GM12878 (cell line): Measurements from ENCODE around the gene TNIP3. TPM values are rescaled to one million over a fixed set of nuclear protein-coding genes. Genes with fewer than 3 reads are reported as not detected.

Source experiments
- ATAC-seq: fragments of 200-7000 bp; cut with Tn5 transposase; 3 replicates; pipeline ENCODE4 v1.9.1; 2020; ENCODE audit warnings: mild to moderate bottlenecking, moderate library complexity
- BruUV-seq: library from RNA; stranded (reverse); fragments of 400-500 nt; replicated peaks from 2 replicates; lab custom pipeline; 2021; lab: Mats Ljungman, UMichigan
- CTCF ChIA-PET: fragments of 300-600 bp; sonication (Branson Sonifier 250); formaldehyde crosslinking; extraction: SDS; loops from one replicate; lab custom pipeline; 2021; ENCODE audit warnings: inconsistent platforms; lab: Yijun Ruan, JAX
- POLR2A ChIA-PET: fragments of 350-600 bp; formaldehyde crosslinking; extraction: SDS; loops from one replicate; lab custom pipeline; 2021; ENCODE audit warnings: inconsistent platforms; lab: Charles Lee
- RAD21 ChIA-PET: fragments of 300-600 bp; sonication (Branson Sonifier 250); formaldehyde crosslinking; loops from one replicate; lab custom pipeline; 2023; ENCODE audit warnings: antibody characterized with exemption; ENCODE audit not compliant: unreplicated experiment; lab: Charles Lee
- SMC1A ChIA-PET: fragments of 300-600 bp; sonication (Branson Sonifier 250); formaldehyde crosslinking; loops from one replicate; lab custom pipeline; 2023; ENCODE audit not compliant: unreplicated experiment, uncharacterized antibody; lab: Charles Lee
- DNase-seq: peaks from one replicate; pipeline ENCODE4 v3.0.0-alpha.2; 2011; ENCODE audit warnings: low read depth, low spot score
- FAIRE-seq: peaks from 3 replicates; lab custom pipeline; 2011; peaks lifted over from hg19 to GRCh38; lab: Jason Lieb, UNC
- H2AFZ ChIP-seq: 2 replicates; pipeline ENCODE4 v1.6.0; 2011; ENCODE audit warnings: low read depth, low read length, control low read depth; ENCODE audit not compliant: control insufficient read depth
- H3K27ac ChIP-seq: 2 replicates; pipeline ENCODE4 v1.5.1; 2011; ENCODE audit warnings: control low read depth; ENCODE audit not compliant: control insufficient read depth, insufficient read depth
- H3K27me3 ChIP-seq, 2 experiments: replicated peaks in 1 of 2; 2 replicates each; pipeline versions ENCODE4 v1.6.0 to v1.6.1; 2011; ENCODE audit warnings: low read length in 1 of 2; ENCODE audit not compliant: control insufficient read depth in 2 of 2, insufficient read depth in 2 of 2
- H3K36me3 ChIP-seq, 2 experiments: 2 replicates each; pipeline ENCODE4 v1.5.1; 2011; ENCODE audit warnings: low read length in 1 of 2; ENCODE audit not compliant: control insufficient read depth in 2 of 2, insufficient read depth in 2 of 2
- H3K4me1 ChIP-seq: 2 replicates; pipeline ENCODE4 v1.6.1; 2011; ENCODE audit warnings: mild to moderate bottlenecking, low read length, moderate library complexity, mixed read lengths; ENCODE audit not compliant: control insufficient read depth, insufficient read depth
- H3K4me2 ChIP-seq: 2 replicates; pipeline ENCODE4 v1.6.0; 2011; ENCODE audit warnings: control low read depth; ENCODE audit not compliant: control insufficient read depth, insufficient read depth
- H3K4me3 ChIP-seq: fragments of 200-600 bp; sonication (generic); 2 replicates; pipeline ENCODE4 v1.5.1; 2016
- H3K79me2 ChIP-seq: 2 replicates; pipeline ENCODE4 v1.6.0; 2011; ENCODE audit warnings: low read length; ENCODE audit not compliant: control insufficient read depth, insufficient read depth
- H3K9ac ChIP-seq: 2 replicates; pipeline ENCODE4 v1.8.0; 2011; ENCODE audit warnings: low read length, control low read depth, mixed read lengths; ENCODE audit not compliant: control insufficient read depth, insufficient read depth
- H3K9me3 ChIP-seq: replicated peaks from 3 replicates; pipeline ENCODE4 v1.5.1; 2011; ENCODE audit warnings: mild to moderate bottlenecking, low read length; ENCODE audit not compliant: control insufficient read depth, insufficient read depth
- H4K20me1 ChIP-seq: 2 replicates; pipeline ENCODE4 v1.6.0; 2011; ENCODE audit not compliant: control insufficient read depth, insufficient read depth
- CREB1 ChIP-seq: IDR thresholded peaks from 2 replicates; pipeline ENCODE4 v1.6.1; 2012; ENCODE audit warnings: low read depth, mild to moderate bottlenecking, inconsistent platforms
- E2F4 ChIP-seq: IDR thresholded peaks from 2 replicates; pipeline ENCODE4 v1.6.1; 2012; ENCODE audit warnings: low read depth, low read length, improper control_type of control experiment
- HDAC2 ChIP-seq: fragments of 200-600 bp; sonication (generic); IDR thresholded peaks from 2 replicates; pipeline ENCODE4 v1.6.1; 2017
- NR2C2 ChIP-seq: IDR thresholded peaks from 2 replicates; pipeline ENCODE4 v1.6.1; 2011; ENCODE audit warnings: borderline replicate concordance, low read depth; ENCODE audit not compliant: control insufficient read depth, insufficient read length
- PBX3 ChIP-seq: IDR thresholded peaks from 2 replicates; pipeline ENCODE4 v1.6.1; 2011; ENCODE audit warnings: mild to moderate bottlenecking, low read depth, low read length, moderate library complexity; ENCODE audit not compliant: insufficient replicate concordance
- RBBP5 ChIP-seq: fragments of 200-600 bp; sonication (generic); conservative IDR thresholded peaks from 2 replicates; pipeline ENCODE4 v1.6.1; 2016
- RCOR1 ChIP-seq: conservative IDR thresholded peaks from 2 replicates; pipeline ENCODE4 v1.6.1; 2012; ENCODE audit warnings: low read depth, low read length, improper control_type of control experiment
- SUPT20H ChIP-seq: IDR thresholded peaks from 2 replicates; pipeline ENCODE4 v1.6.1; 2011; ENCODE audit warnings: low read depth, mild to moderate bottlenecking, low read length, moderate library complexity, borderline replicate concordance; ENCODE audit not compliant: control insufficient read depth
- TCF12 ChIP-seq: IDR thresholded peaks from 2 replicates; pipeline ENCODE4 v1.6.1; 2011; ENCODE audit warnings: low read depth, mild to moderate bottlenecking, low read length
- WGBS: methylation state at CpG from one replicate; pipeline ENCODE4 v1.1.6; 2016; ENCODE audit warnings: low lambda C conversion rate; ENCODE audit not compliant: insufficient replicate concordance, insufficient coverage; ENCODE audit errors: missing lambda C conversion rate; 5-methylcytosine and 5-hydroxymethylcytosine counted together
- in situ Hi-C: fragments of 300-500 bp; cut with MboI; formaldehyde crosslinking; loops from 9 replicates; pipeline ENCODE4 v1.14.3; 2018; ENCODE audit warnings: mixed read lengths
- intact Hi-C: fragments of 100-400 bp; cut with micrococcal nuclease; formaldehyde crosslinking; loops from one replicate; pipeline ENCODE4 v1.14.2; 2022; ENCODE audit not compliant: unreplicated experiment
- polyA plus RNA-seq, 11 experiments: library from polyadenylated mRNA; depleted of rRNA in 4 of 11; unstranded in 6 of 11; stranded (reverse) in 5 of 11; fragments of >200 nt; fragmentation: Nextera tagmentation in 4 of 11; fragmentation: Illumina TruSeq in 1 of 11; extraction: Ambion mirVana in 4 of 11; extraction: Trizol in 1 of 11; gene quantifications; 1 replicate in 1 of 11; 2 replicates in 10 of 11; pipeline versions ENCODE4 v1.2.1 to v1.2.3, GENCODE V29; 2011 to 2016; ENCODE audit warnings: inconsistent platforms in 2 of 11, missing spikeins in 2 of 11, low read depth in 1 of 11
- total RNA-seq, 4 experiments: library from RNA; depleted of rRNA in 3 of 4; stranded (reverse); fragments of >200 nt in 3 of 4; fragmentation: Illumina TruSeq in 1 of 4; extraction: Trizol in 1 of 4; gene quantifications; 2 replicates each; pipeline versions ENCODE4 v1.2.1 to v1.2.3, GENCODE V29; 2013 to 2021
- TF ChIP-seq, protein P1 (sequence below): fragments of 450-650 bp; IDR thresholded peaks from 2 replicates; pipeline ENCODE4 v1.6.1; 2018; ENCODE audit warnings: borderline replicate concordance, mild to moderate bottlenecking; ENCODE audit not compliant: partially characterized antibody
- TF ChIP-seq, protein P2 (sequence below): IDR thresholded peaks from 2 replicates; pipeline ENCODE4 v1.6.1; 2011; ENCODE audit warnings: borderline replicate concordance, low read depth, mild to moderate bottlenecking, moderate library complexity, mixed read lengths, low read length; ENCODE audit not compliant: insufficient read depth; ENCODE audit errors: extremely low read length

The TNIP3 gene
- total and polyA plus RNA-seq, 10 of the 15 experiments (the other 5 are each of a cell fraction or from before 2014, with no cell fraction given) = 0.21 to 1.4 (median 0.67) TPM

GRCh38 chr4:121130326-121130660 lies 33.8 kb downstream of the TNIP3 start:
- Histone ChIP-seq H3K9me3 (no peaks in the 10 kb centered on the region), H3K4me3 (no peak overlapping the region), H3K4me1 (no peaks in the 10 kb centered on the region), H3K4me2 (no peak overlapping the region), H3K79me2 (no peaks in the 10 kb centered on the region), H3K27ac (no peak overlapping the region), H2AFZ (no peak overlapping the region), H3K9ac (no peak overlapping the region), H4K20me1 (no peaks in the 10 kb centered on the region), H3K27me3 (no peaks in the 10 kb centered on the region), H3K36me3 (no peaks in the 10 kb centered on the region)
- TF ChIP-seq RBBP5 = no peak
- TF ChIP-seq E2F4 = no peak
- TF ChIP-seq, protein P1, sequence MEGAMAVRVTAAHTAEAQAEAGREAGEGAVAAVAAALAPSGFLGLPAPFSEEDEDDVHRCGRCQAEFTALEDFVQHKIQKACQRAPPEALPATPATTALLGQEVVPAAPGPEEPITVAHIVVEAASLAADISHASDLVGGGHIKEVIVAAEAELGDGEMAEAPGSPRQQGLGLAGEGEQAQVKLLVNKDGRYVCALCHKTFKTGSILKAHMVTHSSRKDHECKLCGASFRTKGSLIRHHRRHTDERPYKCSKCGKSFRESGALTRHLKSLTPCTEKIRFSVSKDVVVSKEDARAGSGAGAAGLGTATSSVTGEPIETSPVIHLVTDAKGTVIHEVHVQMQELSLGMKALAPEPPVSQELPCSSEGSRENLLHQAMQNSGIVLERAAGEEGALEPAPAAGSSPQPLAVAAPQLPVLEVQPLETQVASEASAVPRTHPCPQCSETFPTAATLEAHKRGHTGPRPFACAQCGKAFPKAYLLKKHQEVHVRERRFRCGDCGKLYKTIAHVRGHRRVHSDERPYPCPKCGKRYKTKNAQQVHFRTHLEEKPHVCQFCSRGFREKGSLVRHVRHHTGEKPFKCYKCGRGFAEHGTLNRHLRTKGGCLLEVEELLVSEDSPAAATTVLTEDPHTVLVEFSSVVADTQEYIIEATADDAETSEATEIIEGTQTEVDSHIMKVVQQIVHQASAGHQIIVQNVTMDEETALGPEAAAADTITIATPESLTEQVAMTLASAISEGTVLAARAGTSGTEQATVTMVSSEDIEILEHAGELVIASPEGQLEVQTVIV = no peak
- TF ChIP-seq HDAC2 = no peak
- TF ChIP-seq, protein P2, sequence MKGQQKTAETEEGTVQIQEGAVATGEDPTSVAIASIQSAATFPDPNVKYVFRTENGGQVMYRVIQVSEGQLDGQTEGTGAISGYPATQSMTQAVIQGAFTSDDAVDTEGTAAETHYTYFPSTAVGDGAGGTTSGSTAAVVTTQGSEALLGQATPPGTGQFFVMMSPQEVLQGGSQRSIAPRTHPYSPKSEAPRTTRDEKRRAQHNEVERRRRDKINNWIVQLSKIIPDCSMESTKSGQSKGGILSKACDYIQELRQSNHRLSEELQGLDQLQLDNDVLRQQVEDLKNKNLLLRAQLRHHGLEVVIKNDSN = no peak
- no peak for TF ChIP-seq PBX3
- no peak for TF ChIP-seq CREB1
- TF ChIP-seq NR2C2 = no peak
- TF ChIP-seq RCOR1 = no peak
- TF ChIP-seq SUPT20H = no peak
- no peak for TF ChIP-seq TCF12
- FAIRE-seq (no peak), ATAC-seq (no peak), DNase-seq (no peak)
- in situ Hi-C loops = no loop called here
- BruUV-seq = no TSS peak
- ChIA-PET SMC1A (no interaction called here), POLR2A (no interaction called here), RAD21 (no interaction called here), CTCF (no interaction called here)
- intact Hi-C loops = no loop called here
- WGBS = 17% methylated on average over 4 of the region's 4 CpGs
